Fibroblast of lung (primary cell): ENCODE data around the gene CNR2. TPM values are rescaled to one million over a fixed set of nuclear protein-coding genes. Genes with fewer than 3 reads are reported as not detected.

Experiments
- DNase-seq, 2 donors: peaks; one replicate each; pipeline versions ENCODE4 v3.0.0 to v3.0.0-alpha.2; 2010; ENCODE audit warnings: low read depth in 2 of 2
- H2AFZ ChIP-seq: 2 replicates; pipeline ENCODE4 v1.5.1; 2012; ENCODE audit warnings: low read length, control low read depth, inconsistent platforms
- H3K27ac ChIP-seq: 2 replicates; pipeline ENCODE4 v1.5.1; 2011; ENCODE audit warnings: low read length, control low read depth; ENCODE audit not compliant: insufficient read depth
- H3K27me3 ChIP-seq: 2 replicates; pipeline ENCODE4 v1.5.1; 2011; ENCODE audit warnings: mild to moderate bottlenecking, low read length; ENCODE audit not compliant: control insufficient read depth, insufficient read depth
- H3K36me3 ChIP-seq: 2 replicates; pipeline ENCODE4 v1.5.1; 2011; ENCODE audit warnings: low read length; ENCODE audit not compliant: control insufficient read depth, insufficient read depth
- H3K4me1 ChIP-seq: 2 replicates; pipeline ENCODE4 v1.5.1; 2011; ENCODE audit warnings: low read length; ENCODE audit not compliant: control insufficient read depth, insufficient read depth; ENCODE audit errors: extremely low read depth
- H3K4me2 ChIP-seq: 2 replicates; pipeline ENCODE4 v1.5.1; 2011; ENCODE audit warnings: low read length, control low read depth; ENCODE audit not compliant: insufficient read depth; ENCODE audit errors: extremely low read depth
- H3K4me3 ChIP-seq, 4 experiments: fragments of 200-600 bp in 1 of 4; sonication (generic) in 1 of 4; replicated peaks in 1 of 4; 2 replicates each; pipeline ENCODE4 v1.5.1; 2011 to 2016; ENCODE audit warnings: low read length in 4 of 4, low read depth in 3 of 4, mild to moderate bottlenecking in 3 of 4, control low read depth in 2 of 4, inconsistent platforms in 1 of 4, mixed read lengths in 1 of 4; ENCODE audit not compliant: insufficient read depth in 1 of 4; ENCODE audit errors: control extremely low read depth in 1 of 4
- H3K79me2 ChIP-seq: 2 replicates; pipeline ENCODE4 v1.5.1; 2012; ENCODE audit warnings: mild to moderate bottlenecking, low read length, inconsistent platforms; ENCODE audit not compliant: control insufficient read depth, insufficient read depth
- H3K9ac ChIP-seq: 2 replicates; pipeline ENCODE4 v1.5.1; 2011; ENCODE audit warnings: mild to moderate bottlenecking, low read length, control low read depth; ENCODE audit not compliant: insufficient read depth
- H3K9me3 ChIP-seq: 2 replicates; pipeline ENCODE4 v1.5.1; 2012; ENCODE audit warnings: low read depth, low read length; ENCODE audit not compliant: control insufficient read depth, insufficient read depth
- H4K20me1 ChIP-seq: 2 replicates; pipeline ENCODE4 v1.5.1; 2011; ENCODE audit warnings: low read length; ENCODE audit not compliant: control insufficient read depth, insufficient read depth; ENCODE audit errors: extremely low read depth
- EZH2 ChIP-seq: IDR thresholded peaks from 2 replicates; pipeline ENCODE4 v1.5.1; 2012; ENCODE audit warnings: low read length, control low read depth, mild to moderate bottlenecking; ENCODE audit errors: missing control alignments
- polyA plus RNA-seq, 2 donors: library from polyadenylated mRNA; depleted of rRNA in 1 of 2; stranded (reverse) in 1 of 2; unstranded in 1 of 2; fragments of >200 nt; gene quantifications; 2 replicates each; pipeline ENCODE4 v1.2.1, GENCODE V29; 2011 to 2012; ENCODE audit warnings: missing spikeins in 1 of 2
- total RNA-seq: library from RNA; depleted of rRNA; stranded (reverse); fragments of >200 nt; gene quantifications from 2 replicates; pipeline ENCODE4 v1.2.1, GENCODE V29; 2014
- TF ChIP-seq, protein P1 (sequence below), 2 donors: IDR thresholded peaks in 1 of 2; conservative IDR thresholded peaks in 1 of 2; 1 replicate in 1 of 2; 2 replicates in 1 of 2; pipeline ENCODE4 v1.5.1; 2011 to 2012; ENCODE audit warnings: low read length in 2 of 2, control low read depth in 1 of 2, inconsistent platforms in 1 of 2, low read depth in 1 of 2, mild to moderate bottlenecking in 1 of 2

CNR2 gene
- total and polyA plus RNA-seq, 2 donors (not counting 1 experiment from before 2014, with no cell fraction given), result not detected

DNA sequence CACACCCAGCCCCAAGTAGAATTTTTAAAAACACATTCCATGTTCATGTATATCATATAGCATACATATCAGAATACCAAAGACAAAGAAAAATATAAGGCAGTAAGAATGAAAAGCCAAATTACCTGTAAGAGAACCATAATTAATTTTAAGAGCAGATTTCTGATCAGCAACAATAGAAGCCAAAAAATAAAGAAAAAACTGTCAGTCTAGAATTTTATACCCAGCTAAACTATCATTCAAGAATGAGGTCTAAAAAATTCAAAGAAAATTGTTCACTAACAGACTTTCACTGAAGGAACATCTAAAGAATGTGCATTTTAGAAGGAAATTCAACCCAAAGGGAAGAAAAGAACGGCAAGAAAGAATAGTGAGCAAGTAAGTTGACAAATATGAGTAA lies 34.5 kb downstream of the CNR2 start:
- no peak overlapping the region for H3K4me2 ChIP-seq

DNA sequence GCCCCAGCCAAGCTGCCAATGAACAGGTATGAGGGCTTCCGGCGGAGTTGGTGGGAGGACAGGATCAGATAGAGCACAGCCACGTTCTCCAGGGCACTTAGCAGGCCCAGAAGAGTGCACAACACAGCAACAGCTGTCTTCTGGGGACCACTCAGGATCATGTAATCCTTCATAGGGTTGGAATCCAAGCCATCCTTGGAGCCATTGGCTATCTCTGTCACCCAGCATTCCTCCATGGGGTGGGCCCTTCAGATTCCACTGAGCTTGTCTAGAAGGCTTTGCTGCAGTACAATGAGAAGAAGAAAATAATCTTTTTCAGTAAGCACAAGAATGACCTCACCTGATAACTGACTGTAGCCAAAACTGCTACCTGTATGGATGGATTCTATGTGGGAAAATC lies 37.8 kb downstream of the CNR2 start:
- Histone ChIP-seq H3K27ac (no peak overlapping the region), H3K9ac (no peak overlapping the region), H3K36me3 (no peaks in the 10 kb centered on the region), H3K27me3 (no peaks in the 10 kb centered on the region), H3K4me1 (no peaks in the 10 kb centered on the region), H3K9me3 (no peaks in the 10 kb centered on the region), H3K4me3 (no peak overlapping the region), H3K79me2 (no peaks in the 10 kb centered on the region), H4K20me1 (no peaks in the 10 kb centered on the region), H3K4me2 (no peak overlapping the region), H2AFZ (no peak overlapping the region)
- no peak for DNase-seq
- TF ChIP-seq, protein P1, sequence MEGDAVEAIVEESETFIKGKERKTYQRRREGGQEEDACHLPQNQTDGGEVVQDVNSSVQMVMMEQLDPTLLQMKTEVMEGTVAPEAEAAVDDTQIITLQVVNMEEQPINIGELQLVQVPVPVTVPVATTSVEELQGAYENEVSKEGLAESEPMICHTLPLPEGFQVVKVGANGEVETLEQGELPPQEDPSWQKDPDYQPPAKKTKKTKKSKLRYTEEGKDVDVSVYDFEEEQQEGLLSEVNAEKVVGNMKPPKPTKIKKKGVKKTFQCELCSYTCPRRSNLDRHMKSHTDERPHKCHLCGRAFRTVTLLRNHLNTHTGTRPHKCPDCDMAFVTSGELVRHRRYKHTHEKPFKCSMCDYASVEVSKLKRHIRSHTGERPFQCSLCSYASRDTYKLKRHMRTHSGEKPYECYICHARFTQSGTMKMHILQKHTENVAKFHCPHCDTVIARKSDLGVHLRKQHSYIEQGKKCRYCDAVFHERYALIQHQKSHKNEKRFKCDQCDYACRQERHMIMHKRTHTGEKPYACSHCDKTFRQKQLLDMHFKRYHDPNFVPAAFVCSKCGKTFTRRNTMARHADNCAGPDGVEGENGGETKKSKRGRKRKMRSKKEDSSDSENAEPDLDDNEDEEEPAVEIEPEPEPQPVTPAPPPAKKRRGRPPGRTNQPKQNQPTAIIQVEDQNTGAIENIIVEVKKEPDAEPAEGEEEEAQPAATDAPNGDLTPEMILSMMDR (conservative IDR thresholded peaks at IDR 0.05 in 1 of 2, IDR thresholded peaks at IDR 0.05 in 1 of 2; ENCODE audit: low read depth in 1 of 2, low read length in 2 of 2), result no peak

More for the DNA sequence above, 34.5 kb downstream of the CNR2 start:
- no peaks in the 10 kb centered on the region for H3K4me1 ChIP-seq
- no peak overlapping the region for H3K9ac ChIP-seq
- H3K36me3 ChIP-seq, result no peaks in the 10 kb centered on the region
- no peak overlapping the region for H3K4me3 ChIP-seq
- TF ChIP-seq, protein P1 (conservative IDR thresholded peaks at IDR 0.05 in 1 of 2, IDR thresholded peaks at IDR 0.05 in 1 of 2; ENCODE audit: low read depth in 1 of 2, low read length in 2 of 2), result no peak
- TF ChIP-seq EZH2, result no peak
- H4K20me1 ChIP-seq, result no peaks in the 10 kb centered on the region
- no peak overlapping the region for H2AFZ ChIP-seq
- H3K9me3 ChIP-seq, result no peaks in the 10 kb centered on the region
- no peaks in the 10 kb centered on the region for H3K79me2 ChIP-seq
- DNase-seq, result no peak
- no peak overlapping the region for H3K27ac ChIP-seq
- H3K27me3 ChIP-seq, result no peaks in the 10 kb centered on the region

DNA sequence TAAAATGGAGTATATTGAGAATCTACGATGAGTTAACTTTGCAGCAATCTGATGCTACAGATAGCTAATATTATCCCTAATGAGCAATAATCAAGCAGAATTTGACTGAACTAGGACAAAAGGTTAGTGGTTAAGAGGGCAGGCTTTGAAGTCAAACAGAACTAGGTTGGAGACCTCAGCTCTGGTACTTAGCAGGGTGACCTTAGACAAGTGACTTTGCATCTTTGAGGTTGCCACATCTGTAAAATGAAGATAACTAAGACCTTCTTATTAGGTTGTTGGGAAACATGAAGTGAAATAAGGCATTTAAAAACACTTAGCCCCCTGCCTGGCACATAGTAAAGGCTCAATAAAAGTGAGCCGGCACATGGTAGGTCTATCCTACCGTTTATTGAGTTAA lies 40.7 kb downstream of the CNR2 start:
- H3K9ac ChIP-seq, result no peak overlapping the region
- no peaks in the 10 kb centered on the region for H3K79me2 ChIP-seq
- H3K4me1 ChIP-seq, result no peaks in the 10 kb centered on the region
- H3K36me3 ChIP-seq, result no peaks in the 10 kb centered on the region
- no peak for DNase-seq
- no peaks in the 10 kb centered on the region for H3K9me3 ChIP-seq
- H3K27ac ChIP-seq, result no peak overlapping the region
- TF ChIP-seq, protein P1 (conservative IDR thresholded peaks at IDR 0.05 in 1 of 2, IDR thresholded peaks at IDR 0.05 in 1 of 2; ENCODE audit: low read depth in 1 of 2, low read length in 2 of 2), result no peak
- TF ChIP-seq EZH2, result no peak
- no peak overlapping the region for H3K4me2 ChIP-seq
- peaks cover 2% of the 10 kb centered on the region for H3K27me3 ChIP-seq
- no peak overlapping the region for H2AFZ ChIP-seq
- no peaks in the 10 kb centered on the region for H4K20me1 ChIP-seq
- H3K4me3 ChIP-seq, result no peak overlapping the region
